Fibroblast of villous mesenchyme (primary cell): ENCODE results near the gene AMPH. TPM values are rescaled to one million over a fixed set of nuclear protein-coding genes. Genes with fewer than 3 reads are reported as not detected.

ENCODE experiments used
- DNase-seq: peaks from one replicate; pipeline ENCODE4 v3.0.0-alpha.2; 2010; ENCODE audit warnings: low read depth
- H3K4me3 ChIP-seq: 2 replicates; pipeline ENCODE4 v1.5.1; 2011; ENCODE audit warnings: low read depth, mild to moderate bottlenecking, low read length
- CTCF ChIP-seq: IDR thresholded peaks from 2 replicates; pipeline ENCODE4 v1.5.1; 2012; ENCODE audit warnings: low read depth, mild to moderate bottlenecking, low read length; ENCODE audit not compliant: insufficient read depth
- total RNA-seq: library from RNA; depleted of rRNA; stranded (reverse); fragments of >200 nt; gene quantifications from 2 replicates; pipeline ENCODE4 v1.2.3, GENCODE V29; 2012

AMPH gene
- total RNA-seq = 0.86 and 0.97 TPM in 2 replicates

- TF ChIP-seq CTCF = no peak
- H3K4me3 ChIP-seq = peak within 1 kb of the TSS; percentile 41
- peak; percentile 9 for DNase-seq
These were observed at the start of gene AMPH for GRCh38 chr7:38630720-38631673. TSS of gene AMPH (minus strand) at chr7:38631373. CDS start at chr7:38631351, 22 bp downstream.

DNA sequence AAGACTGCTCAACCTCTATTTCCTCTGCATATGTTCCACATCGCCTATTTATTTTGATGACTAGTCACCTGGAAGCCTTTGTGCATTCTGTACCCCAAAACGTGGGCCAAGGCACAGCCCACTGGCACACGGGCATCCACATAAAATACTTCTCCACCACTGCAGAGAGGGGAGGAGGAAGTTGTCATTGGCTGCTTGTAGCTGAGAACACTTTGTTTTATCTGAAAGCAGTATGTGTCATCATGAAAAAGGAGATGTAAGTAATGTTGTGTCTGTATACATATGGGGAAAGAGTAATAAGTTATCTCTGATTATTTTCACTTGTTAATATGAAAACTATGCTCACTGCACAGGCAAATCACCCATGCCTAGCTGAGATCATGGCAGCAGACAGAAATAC, 48.2 kb upstream of the AMPH start:
- no peak overlapping the region for H3K4me3 ChIP-seq
- no peak for TF ChIP-seq CTCF
- no peak for DNase-seq

DNA sequence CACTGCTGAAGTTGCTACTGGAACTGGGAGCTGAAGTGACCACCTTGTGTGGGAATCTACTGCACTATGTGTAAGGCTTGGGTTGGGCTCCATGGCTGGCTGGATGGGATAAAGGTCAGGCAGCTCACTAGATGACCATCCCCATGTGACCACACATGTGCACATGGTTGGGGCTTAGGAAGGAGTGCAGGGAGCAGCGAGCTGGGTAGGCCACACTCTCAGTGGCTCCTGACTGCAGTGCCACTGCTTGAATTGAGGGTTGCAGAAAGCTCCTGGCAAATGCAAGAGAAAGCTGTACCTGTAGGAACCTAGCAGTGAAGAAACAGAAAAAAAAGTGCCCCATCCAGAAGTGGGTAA, 47.5 kb upstream of the AMPH start:
- no peak overlapping the region for H3K4me3 ChIP-seq
- no peak for TF ChIP-seq CTCF
- DNase-seq = no peak

GRCh38 chr7:38677981-38678697, 47.0 kb upstream of the AMPH start:
- H3K4me3 ChIP-seq = no peak overlapping the region
- no peak for TF ChIP-seq CTCF
- no peak for DNase-seq

DNA sequence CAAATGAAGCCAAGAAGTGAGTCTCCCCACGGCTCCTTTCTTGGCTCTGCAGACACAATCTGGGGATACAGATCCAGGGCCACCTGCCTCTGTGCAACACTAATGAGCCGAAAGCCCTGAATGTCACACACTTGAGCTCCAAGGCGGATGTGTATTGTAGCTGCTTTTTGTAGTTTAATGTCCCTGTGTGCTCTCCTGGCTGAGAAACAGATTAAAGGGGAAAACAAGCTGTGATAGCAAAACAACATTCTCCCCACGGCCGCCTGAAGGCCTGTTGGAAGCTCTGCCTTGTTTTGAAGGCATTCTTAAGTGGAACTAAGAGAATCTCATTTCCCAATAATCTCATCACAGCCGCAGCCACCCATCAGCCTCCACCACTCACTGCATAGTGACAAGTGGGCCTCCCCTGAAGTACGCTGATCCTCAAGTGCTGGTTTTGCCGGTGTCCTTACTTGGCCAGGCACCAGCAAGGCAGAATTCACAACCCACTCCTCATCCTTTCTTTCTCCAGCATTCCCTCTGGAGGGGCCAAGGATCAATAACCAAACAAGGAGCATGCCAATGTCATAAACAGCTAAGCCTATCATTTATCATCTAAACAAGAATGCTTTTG, 44.4 kb upstream of the AMPH start:
- TF ChIP-seq CTCF = no peak

DNA sequence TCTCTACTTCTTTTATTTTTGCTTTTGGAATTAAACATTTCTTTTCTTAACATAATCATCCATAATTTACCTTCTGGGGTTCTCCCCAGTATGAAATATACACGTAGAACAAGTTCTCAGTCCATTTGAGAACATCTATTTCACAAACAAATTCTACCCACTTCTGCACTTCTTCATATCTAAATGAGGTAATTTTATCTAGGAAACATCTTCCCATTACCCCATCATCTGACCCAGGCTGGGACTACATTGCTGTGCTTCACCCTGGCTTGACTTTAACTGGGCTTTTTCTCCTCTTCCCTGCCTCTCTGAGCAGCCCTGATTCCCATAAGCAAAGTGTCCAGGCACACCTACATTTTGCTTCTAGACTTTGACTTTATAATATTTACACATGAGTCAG, 43.3 kb upstream of the AMPH start:
- no peak overlapping the region for H3K4me3 ChIP-seq
- no peak for TF ChIP-seq CTCF
- no peak for DNase-seq

More for the DNA sequence above, 44.4 kb upstream of the AMPH start:
- peak; percentile 12 for DNase-seq
- H3K4me3 ChIP-seq = no peak overlapping the region
